ENCODE results near the gene TMEM81. TPM values are rescaled to one million over a fixed set of nuclear protein-coding genes. Genes with fewer than 3 reads are reported as not detected.

TMEM81 gene
- total and polyA plus RNA-seq, 2 of the 8 experiments (the other 6 are each of a cell fraction or from before 2014, with no cell fraction given): 2.1 to 5.9 TPM

GRCh38 chr1:205038132-205038786, 46.0 kb downstream of the TMEM81 start:
- Histone ChIP-seq H2BK5ac (ENCODE audit: low read depth, low read length) (no peak overlapping the region), H2BK12ac (ENCODE audit: low read depth, low read length) (no peak overlapping the region), H2BK20ac (ENCODE audit: low read length) (no peak overlapping the region), H4K20me1 (replicated peaks in 1 of 2; ENCODE audit: control insufficient read depth in 1 of 2, insufficient read depth in 2 of 2, low read length in 2 of 2) (no peaks in the 10 kb centered on the region), H2BK120ac (replicated peaks; ENCODE audit: low read depth, low read length) (no peak overlapping the region), H2AFZ (ENCODE audit: low read length) (no peak overlapping the region), H3K9me3 (ENCODE audit: insufficient read depth in 2 of 2, low read depth in 1 of 2, low read length in 1 of 2) (no peaks in the 10 kb centered on the region), H2AK5ac (ENCODE audit: low read depth, low read length) (no peak overlapping the region), H3K79me2 (ENCODE audit: control insufficient read depth in 1 of 2, insufficient read depth in 2 of 2, low read length in 2 of 2) (no peaks in the 10 kb centered on the region), H3K9ac (replicated peaks in 1 of 4; ENCODE audit: extremely low read depth in 1 of 4, low read depth in 3 of 4, low read length in 3 of 4) (no peak overlapping the region), H3K18ac (ENCODE audit: extremely low read depth, low read length) (no peak overlapping the region), H3K23me2 (ENCODE audit: low read depth, low read length) (peaks cover 3% of the 10 kb centered on the region; the same call in 1 of the 2 replicates), H3K4me1 (replicated peaks in 1 of 4; ENCODE audit: control insufficient read depth in 3 of 4, insufficient read depth in 4 of 4, low read length in 3 of 4) (no peaks in the 10 kb centered on the region; a peak in 1 of 7 replicates), H4K8ac (ENCODE audit: extremely low read depth, insufficient read depth, low read length) (no peak overlapping the region), H2BK15ac (ENCODE audit: low read length) (no peak overlapping the region), H3K4me2 (ENCODE audit: insufficient read depth in 1 of 2, low read depth in 2 of 2, low read length in 2 of 2) (no peak overlapping the region), H3K27me3 (replicated peaks in 1 of 4; ENCODE audit: control insufficient read depth in 3 of 4, extremely low read depth in 1 of 4, insufficient read depth in 3 of 4, low read length in 3 of 4) (peaks cover 0 to 18% (median 10%) of the 10 kb centered on the region in 4 experiments; a peak in 5 of 7 replicates), H3K27ac (ENCODE audit: low read depth, low read length) (no peak overlapping the region), H3K79me1 (ENCODE audit: low read depth, low read length) (no peaks in the 10 kb centered on the region), H3K36me3 (ENCODE audit: control insufficient read depth in 2 of 4, insufficient read depth in 4 of 4, low read length in 3 of 4) (no peaks in the 10 kb centered on the region), H4K91ac (replicated peaks; ENCODE audit: insufficient read length, low read length) (no peak overlapping the region), H3K23ac (ENCODE audit: insufficient read length) (no peak overlapping the region), H3K14ac (ENCODE audit: insufficient read length) (no peak overlapping the region), H3K4ac (replicated peaks; ENCODE audit: insufficient read length, low read depth, low read length) (no peak overlapping the region), H4K5ac (ENCODE audit: insufficient read length, low read depth, low read length) (no peak overlapping the region), H3K56ac (replicated peaks; ENCODE audit: insufficient read length, low read depth, low read length) (no peak overlapping the region), H3K4me3 (ENCODE audit: extremely low read depth in 1 of 4, insufficient read depth in 2 of 4, low read depth in 3 of 4, low read length in 4 of 4) (no peak overlapping the region)
- CTCF ChIA-PET (ENCODE audit: partially characterized antibody): interaction anchor here (1.5 to 33.2 kb wide), 8 partner anchors 8 to 103 kb away, joined by 3 to 531 read pairs (median 6); no protein-coding TSS in a partner anchor
- no peak for TF ChIP-seq CREB1 (IDR thresholded peaks at IDR 0.05)
- no peak for TF ChIP-seq CHD1 (IDR thresholded peaks at IDR 0.05; ENCODE audit: low read depth, low read length)
- no peak for TF ChIP-seq NANOG (IDR thresholded peaks at IDR 0.05; ENCODE audit: insufficient read depth, low read depth, low read length, poor library complexity, severe bottlenecking)
- no peak for TF ChIP-seq CHD2 (IDR thresholded peaks at IDR 0.05; ENCODE audit: low read length)
- no peak for TF ChIP-seq KDM1A (IDR thresholded peaks at IDR 0.05; ENCODE audit: borderline replicate concordance, low read length)
- TF ChIP-seq SP4 (IDR thresholded peaks at IDR 0.05; ENCODE audit: low read length): no peak
- TF ChIP-seq GABPA (IDR thresholded peaks at IDR 0.05; ENCODE audit: borderline replicate concordance, insufficient read depth, low read length): no peak
- no peak for TF ChIP-seq GTF2F1 (IDR thresholded peaks at IDR 0.05; ENCODE audit: borderline replicate concordance, low read depth, low read length)
- TF ChIP-seq SIRT6 (IDR thresholded peaks at IDR 0.05; ENCODE audit: low read length): no peak
- TF ChIP-seq TBP (IDR thresholded peaks at IDR 0.05; ENCODE audit: low read depth, low read length): no peak
- TF ChIP-seq, protein P1, sequence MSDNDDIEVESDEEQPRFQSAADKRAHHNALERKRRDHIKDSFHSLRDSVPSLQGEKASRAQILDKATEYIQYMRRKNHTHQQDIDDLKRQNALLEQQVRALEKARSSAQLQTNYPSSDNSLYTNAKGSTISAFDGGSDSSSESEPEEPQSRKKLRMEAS (IDR thresholded peaks at IDR 0.05): no peak
- no peak for TF ChIP-seq EP300 (IDR thresholded peaks at IDR 0.05; ENCODE audit: borderline replicate concordance in 1 of 2, low read depth in 2 of 2, low read length in 2 of 2)
- no peak for TF ChIP-seq BACH1 (IDR thresholded peaks at IDR 0.05; ENCODE audit: low read length)
- no peak for DNase-seq (ENCODE audit: low read depth in 1 of 2, low spot score in 2 of 2)
- POLR2A ChIA-PET (ENCODE audit: partially characterized antibody): interaction anchor here (1.6 kb wide), 1 partner anchor 9 kb away, joined by 4 read pairs; no protein-coding TSS in a partner anchor
- FAIRE-seq: no peak
- 87% methylated on average over 6 of the region's 6 CpGs; no CpG with 5 or more reads in 1 of the 2 experiments for WGBS, 2 experiments (ENCODE audit: extremely low coverage in 1 of 2, insufficient coverage in 1 of 2, insufficient read length in 1 of 2, insufficient replicate concordance in 2 of 2, low coverage in 1 of 2, low lambda C conversion rate in 2 of 2, missing lambda C conversion rate in 1 of 2)
